H9 (cell line): ENCODE measurements around the gene SNTG2. TPM values are rescaled to one million over a fixed set of nuclear protein-coding genes. Genes with fewer than 3 reads are reported as not detected.
A peak's percentile ranks its signal among the peaks of the same experiment; 100 is the strongest.

Experiments
- DNase-seq: peaks from one replicate; pipeline ENCODE4 v3.0.0-alpha.2; 2017
- H2AFZ ChIP-seq: one replicate; pipeline ENCODE4 v1.6.1; 2013; ENCODE audit warnings: mild to moderate bottlenecking, low read length, control low read depth, moderate library complexity
- H2AK5ac ChIP-seq: 2 replicates; pipeline ENCODE4 v1.6.1; 2013; ENCODE audit warnings: low read length, control low read depth, mixed read lengths; ENCODE audit not compliant: insufficient read length
- H2BK120ac ChIP-seq: one replicate; pipeline ENCODE4 v1.6.1; 2013; ENCODE audit warnings: low read depth, mild to moderate bottlenecking, low read length, control low read depth, inconsistent platforms; ENCODE audit not compliant: poor library complexity, severe bottlenecking
- H2BK12ac ChIP-seq: 2 replicates; pipeline ENCODE4 v1.6.1; 2013; ENCODE audit warnings: low read length, control low read depth, mixed read lengths, low read depth; ENCODE audit not compliant: insufficient read length
- H2BK15ac ChIP-seq: 2 replicates; pipeline ENCODE4 v1.6.1; 2013; ENCODE audit warnings: low read depth, low read length, control low read depth
- H2BK20ac ChIP-seq: one replicate; pipeline ENCODE4 v1.6.1; 2013; ENCODE audit warnings: low read depth, mild to moderate bottlenecking, low read length, control low read depth, inconsistent platforms; ENCODE audit not compliant: poor library complexity, severe bottlenecking
- H2BK5ac ChIP-seq: 2 replicates; pipeline ENCODE4 v1.6.1; 2013; ENCODE audit warnings: low read length, control low read depth, mixed read lengths; ENCODE audit not compliant: insufficient read length
- H3K14ac ChIP-seq: 2 replicates; pipeline ENCODE4 v1.6.1; 2013; ENCODE audit warnings: low read length, control low read depth; ENCODE audit not compliant: insufficient read depth
- H3K18ac ChIP-seq: 2 replicates; pipeline ENCODE4 v1.6.1; 2013; ENCODE audit warnings: low read depth, mild to moderate bottlenecking, mixed read lengths, low read length, control low read depth; ENCODE audit not compliant: insufficient read length
- H3K23ac ChIP-seq: 2 replicates; pipeline ENCODE4 v1.6.1; 2013; ENCODE audit warnings: low read length, control low read depth, mixed read lengths, low read depth; ENCODE audit not compliant: insufficient read length
- H3K23me2 ChIP-seq: 2 replicates; pipeline ENCODE4 v1.6.1; 2013; ENCODE audit warnings: low read depth, mild to moderate bottlenecking, mixed read lengths, low read length, control low read depth; ENCODE audit not compliant: insufficient read length, poor library complexity, severe bottlenecking
- H3K27ac ChIP-seq: 2 replicates; pipeline ENCODE4 v1.5.1; 2013; ENCODE audit warnings: low read length, control low read depth, mixed read lengths, low read depth; ENCODE audit not compliant: insufficient read length
- H3K27me3 ChIP-seq: 2 replicates; pipeline ENCODE4 v1.6.1; 2013; ENCODE audit warnings: low read length, control low read depth, inconsistent platforms; ENCODE audit not compliant: insufficient read depth
- H3K4ac ChIP-seq: 2 replicates; pipeline ENCODE4 v1.6.1; 2013; ENCODE audit warnings: low read depth, mild to moderate bottlenecking, control low read depth, inconsistent platforms, low read length, moderate library complexity
- H3K4me1 ChIP-seq: 2 replicates; pipeline ENCODE4 v1.6.1; 2013; ENCODE audit warnings: low read length, control low read depth, inconsistent platforms; ENCODE audit not compliant: insufficient read depth
- H3K4me2 ChIP-seq: 2 replicates; pipeline ENCODE4 v1.6.1; 2013; ENCODE audit warnings: low read length, control low read depth, mixed read lengths; ENCODE audit not compliant: insufficient read length, insufficient read depth
- H3K56ac ChIP-seq: 2 replicates; pipeline ENCODE4 v1.6.1; 2013; ENCODE audit warnings: low read depth, mild to moderate bottlenecking, mixed read lengths, low read length, control low read depth; ENCODE audit not compliant: insufficient read length
- H3K79me1 ChIP-seq: 2 replicates; pipeline ENCODE4 v1.6.1; 2013; ENCODE audit warnings: low read depth, mild to moderate bottlenecking, moderate library complexity, low read length, control low read depth, inconsistent platforms; ENCODE audit not compliant: insufficient read depth, poor library complexity, severe bottlenecking
- H3K79me2 ChIP-seq: 2 replicates; pipeline ENCODE4 v1.6.1; 2013; ENCODE audit warnings: low read length, control low read depth, inconsistent platforms; ENCODE audit not compliant: insufficient read depth
- H3K9ac ChIP-seq: 2 replicates; pipeline ENCODE4 v1.6.1; 2013; ENCODE audit warnings: low read length, control low read depth, mixed read lengths; ENCODE audit not compliant: insufficient read length; ENCODE audit errors: extremely low read depth
- H3K9me3 ChIP-seq: one replicate; pipeline ENCODE4 v1.6.1; 2013; ENCODE audit warnings: low read depth, low read length, inconsistent platforms; ENCODE audit not compliant: control insufficient read depth
- H3T11ph ChIP-seq: one replicate; pipeline ENCODE4 v1.6.1; 2013; ENCODE audit warnings: mild to moderate bottlenecking, low read length, control low read depth, inconsistent platforms
- H4K20me1 ChIP-seq: one replicate; pipeline ENCODE4 v1.6.1; 2013; ENCODE audit not compliant: control insufficient read depth, insufficient read length, insufficient read depth
- H4K5ac ChIP-seq: 2 replicates; pipeline ENCODE4 v1.6.1; 2013; ENCODE audit warnings: low read depth, mild to moderate bottlenecking, mixed read lengths, low read length, control low read depth; ENCODE audit not compliant: insufficient read length
- H4K8ac ChIP-seq: replicated peaks from 2 replicates; pipeline ENCODE4 v1.6.1; 2013; ENCODE audit warnings: low read length, control low read depth, mixed read lengths, low read depth; ENCODE audit not compliant: insufficient read length
- H4K91ac ChIP-seq: 2 replicates; pipeline ENCODE4 v1.6.1; 2013; ENCODE audit warnings: low read depth, mild to moderate bottlenecking, moderate library complexity, mixed read lengths, low read length, control low read depth; ENCODE audit not compliant: insufficient read length
- H3K27ac Mint-ChIP-seq, 3 experiments: 2 replicates in 2 of 3; 3 replicates in 1 of 3; pipeline ENCODE4 v1.8.0; 2020 to 2021; ENCODE audit warnings: mixed read lengths in 3 of 3, mild to moderate bottlenecking in 1 of 3, moderate library complexity in 1 of 3
- H3K27me3 Mint-ChIP-seq: 2 replicates; pipeline ENCODE4 v1.8.0; 2021; ENCODE audit warnings: low read depth, mild to moderate bottlenecking, moderate library complexity, mixed read lengths
- H3K36me3 Mint-ChIP-seq, 3 experiments: 2 replicates in 2 of 3; 3 replicates in 1 of 3; pipeline ENCODE4 v1.8.0; 2020 to 2021; ENCODE audit warnings: low read depth in 3 of 3, mixed read lengths in 3 of 3; ENCODE audit not compliant: insufficient read depth in 1 of 3
- H3K4me1 Mint-ChIP-seq, 2 experiments: 2 replicates each; pipeline ENCODE4 v1.8.0; 2020; ENCODE audit warnings: mixed read lengths in 2 of 2
- H3K4me3 Mint-ChIP-seq, 2 experiments: 2 replicates in 1 of 2; 3 replicates in 1 of 2; pipeline ENCODE4 v1.8.0; 2020 to 2021; ENCODE audit warnings: mild to moderate bottlenecking in 2 of 2, mixed read lengths in 2 of 2, moderate library complexity in 1 of 2
- H3K9me3 Mint-ChIP-seq, 2 experiments: 2 replicates in 1 of 2; 3 replicates in 1 of 2; pipeline ENCODE4 v1.8.0; 2020; ENCODE audit warnings: mild to moderate bottlenecking in 2 of 2, mixed read lengths in 2 of 2, moderate library complexity in 1 of 2
- CTCF ChIP-seq: fragments of 200-600 bp; sonication (generic); conservative IDR thresholded peaks from 3 replicates; pipeline ENCODE4 v1.8.0; 2021; ENCODE audit warnings: antibody characterized with exemption, mild to moderate bottlenecking
- WGBS: extraction: QIAGEN DNeasy Blood & Tissue Kit; methylation state at CpG from one replicate; pipeline ENCODE4 v1.1.7; 2013; ENCODE audit warnings: missing lambda C conversion rate, low lambda C conversion rate, mixed read lengths; ENCODE audit not compliant: insufficient read length; ENCODE audit errors: extremely low coverage; 5-methylcytosine and 5-hydroxymethylcytosine counted together
- total RNA-seq: library from RNA; stranded (reverse); gene quantifications from 2 replicates; pipeline ENCODE4 v1.2.1, GENCODE V29; 2021

The SNTG2 gene
- total RNA-seq, 1 experiment from 2014 or later, result 13.2 TPM

GRCh38 chr2:1045109-1045508, 94.5 kb downstream of the SNTG2 start:
- TF ChIP-seq CTCF, result no peak
- no peak overlapping the region for H2BK12ac ChIP-seq
- no peak overlapping the region for H2BK120ac ChIP-seq
- H2BK20ac ChIP-seq, result no peak overlapping the region
- no peak overlapping the region for H3K4me2 ChIP-seq
- Mint-ChIP-seq H3K36me3 (peaks cover 63 to 92% (median 70%) of the 10 kb centered on the region in 3 experiments), H3K4me3 (no peak overlapping the region), H3K27me3 (peaks cover 5% of the 10 kb centered on the region; the same call in 1 of the 2 replicates), H3K27ac (peak overlapping the region in 1 of 3 experiments; percentile 18; a peak in 2 of 7 replicates), H3K9me3 (peaks cover 58 to 75% of the 10 kb centered on the region in 2 experiments), H3K4me1 (peaks cover 29 to 38% of the 10 kb centered on the region in 2 experiments)
- no CpG with 5 or more reads among the region's 1 CpG for WGBS
- H3K79me2 ChIP-seq, result peaks cover 1% of the 10 kb centered on the region; the same call in 1 of the 2 replicates
- H3K4me1 ChIP-seq, result no peaks in the 10 kb centered on the region
- peaks cover 18% of the 10 kb centered on the region for H3K9me3 ChIP-seq
- H3K79me1 ChIP-seq, result peaks cover 4% of the 10 kb centered on the region
- DNase-seq, result no peak
- H3K23ac ChIP-seq, result no peak overlapping the region
- no peak overlapping the region for H3K18ac ChIP-seq
- no peak overlapping the region for H4K91ac ChIP-seq
- no peak overlapping the region for H3T11ph ChIP-seq
- H4K8ac ChIP-seq, result no peak overlapping the region
- H4K20me1 ChIP-seq, result no peaks in the 10 kb centered on the region
- H3K9ac ChIP-seq, result no peak overlapping the region
- no peaks in the 10 kb centered on the region for H3K27me3 ChIP-seq
- H3K56ac ChIP-seq, result no peak overlapping the region
- no peak overlapping the region for H3K14ac ChIP-seq
- no peak overlapping the region for H2BK15ac ChIP-seq
- no peak overlapping the region for H2BK5ac ChIP-seq
- H3K23me2 ChIP-seq, result no peaks in the 10 kb centered on the region
- H3K4ac ChIP-seq, result no peak overlapping the region
- no peak overlapping the region for H3K27ac ChIP-seq
- H2AFZ ChIP-seq, result no peak overlapping the region
- no peak overlapping the region for H4K5ac ChIP-seq
- no peak overlapping the region for H2AK5ac ChIP-seq
